Liver (tissue), 9 donors: ENCODE measurements around the gene TMEM43. TPM values are rescaled to one million over a fixed set of nuclear protein-coding genes. Genes with fewer than 3 reads are reported as not detected.

Source experiments
- DNase-seq: peaks from one replicate; pipeline ENCODE4 v3.0.0-alpha.2; 2017; ENCODE audit warnings: low spot score
- H3K27ac ChIP-seq, 2 donors: one replicate each; pipeline ENCODE4 v1.7.0; 2013; ENCODE audit warnings: inconsistent platforms in 2 of 2, low read length in 2 of 2, control low read depth in 1 of 2, low read depth in 1 of 2, mild to moderate bottlenecking in 1 of 2
- H3K27me3 ChIP-seq, 4 donors: one replicate each; pipeline versions ENCODE4 v1.6.1 to v1.7.0; 2013; ENCODE audit warnings: low read length in 3 of 4, inconsistent platforms in 1 of 4, mild to moderate bottlenecking in 1 of 4, moderate library complexity in 1 of 4; ENCODE audit not compliant: control insufficient read depth in 4 of 4, insufficient read depth in 4 of 4
- H3K36me3 ChIP-seq, 4 donors: one replicate each; pipeline versions ENCODE4 v1.6.1 to v1.7.0; 2013; ENCODE audit warnings: low read length in 3 of 4, mild to moderate bottlenecking in 3 of 4, low read depth in 1 of 4, moderate library complexity in 1 of 4; ENCODE audit not compliant: control insufficient read depth in 4 of 4, insufficient read depth in 3 of 4
- H3K4me1 ChIP-seq, 4 donors: one replicate each; pipeline versions ENCODE4 v1.6.1 to v1.7.0; 2013; ENCODE audit warnings: low read length in 3 of 4, mild to moderate bottlenecking in 3 of 4, moderate library complexity in 1 of 4; ENCODE audit not compliant: control insufficient read depth in 4 of 4, insufficient read depth in 4 of 4
- H3K4me3 ChIP-seq, 3 donors: one replicate each; pipeline versions ENCODE4 v1.6.1 to v1.7.0; 2013; ENCODE audit warnings: low read length in 3 of 3, control low read depth in 1 of 3, low read depth in 1 of 3, mild to moderate bottlenecking in 1 of 3
- H3K9ac ChIP-seq, 2 donors: one replicate each; pipeline ENCODE4 v1.7.0; 2013; ENCODE audit warnings: low read length in 2 of 2, mild to moderate bottlenecking in 2 of 2, moderate library complexity in 2 of 2, control low read depth in 1 of 2, low read depth in 1 of 2
- H3K9me3 ChIP-seq, 4 donors: one replicate each; pipeline versions ENCODE4 v1.6.1 to v1.7.0; 2013; ENCODE audit warnings: low read length in 3 of 4; ENCODE audit not compliant: control insufficient read depth in 4 of 4
- ATF3 ChIP-seq: IDR thresholded peaks from 2 replicates; pipeline ENCODE4 v1.6.1; 2016; ENCODE audit warnings: antibody characterized with exemption
- EGR1 ChIP-seq, 2 donors: IDR thresholded peaks; 2 replicates each; pipeline ENCODE4 v1.6.1; 2016 to 2018; ENCODE audit warnings: antibody characterized with exemption in 2 of 2, low read depth in 2 of 2
- FOXA1 ChIP-seq: IDR thresholded peaks from 2 replicates; pipeline ENCODE4 v1.6.1; 2016; ENCODE audit warnings: antibody characterized with exemption
- FOXA2 ChIP-seq: IDR thresholded peaks from 2 replicates; pipeline ENCODE4 v1.6.1; 2016; ENCODE audit warnings: antibody characterized with exemption
- GABPA ChIP-seq, 2 donors: IDR thresholded peaks in 1 of 2; conservative IDR thresholded peaks in 1 of 2; 2 replicates each; pipeline ENCODE4 v1.6.1; 2016; ENCODE audit warnings: antibody characterized with exemption in 2 of 2, mild to moderate bottlenecking in 1 of 2, moderate library complexity in 1 of 2
- HNF4G ChIP-seq: IDR thresholded peaks from 2 replicates; pipeline ENCODE4 v1.6.1; 2016; ENCODE audit warnings: antibody characterized with exemption
- JUND ChIP-seq, 2 donors: IDR thresholded peaks; 2 replicates each; pipeline ENCODE4 v1.6.1; 2016; ENCODE audit warnings: antibody characterized with exemption in 2 of 2
- MAX ChIP-seq: IDR thresholded peaks from 2 replicates; pipeline ENCODE4 v1.6.1; 2016; ENCODE audit warnings: antibody characterized with exemption
- RAD21 ChIP-seq, 2 donors: IDR thresholded peaks; 2 replicates each; pipeline ENCODE4 v1.6.1; 2016; ENCODE audit warnings: antibody characterized with exemption in 2 of 2, mild to moderate bottlenecking in 2 of 2
- REST ChIP-seq: IDR thresholded peaks from 2 replicates; pipeline ENCODE4 v1.6.1; 2016; ENCODE audit warnings: antibody characterized with exemption, mild to moderate bottlenecking
- RXRA ChIP-seq, 2 donors: IDR thresholded peaks; 2 replicates each; pipeline ENCODE4 v1.6.1; 2017 to 2018; ENCODE audit warnings: antibody characterized with exemption in 2 of 2, mild to moderate bottlenecking in 1 of 2
- YY1 ChIP-seq: IDR thresholded peaks from 2 replicates; pipeline ENCODE4 v1.6.1; 2016; ENCODE audit warnings: antibody characterized with exemption, mild to moderate bottlenecking
- ZBTB33 ChIP-seq: IDR thresholded peaks from 2 replicates; pipeline ENCODE4 v1.6.1; 2016; ENCODE audit warnings: antibody characterized with exemption
- WGBS: extraction: QIAGEN DNeasy Blood & Tissue Kit; methylation state at CpG from one replicate; pipeline ENCODE4 v1.1.7; 2013; 5-methylcytosine and 5-hydroxymethylcytosine counted together
- polyA plus RNA-seq, 2 donors: library from polyadenylated mRNA; stranded (reverse) in 1 of 2; unstranded in 1 of 2; fragments of 200-250 nt in 1 of 2; fragments of >200 nt in 1 of 2; fragmentation: Nextera tagmentation in 1 of 2; extraction: Ambion mirVana in 1 of 2; gene quantifications; one replicate each; pipeline versions ENCODE4 v1.2.1 to v1.2.3, GENCODE V29; 2013 to 2015
- total RNA-seq, 2 donors: library from RNA; depleted of rRNA; stranded (reverse); fragments of >200 nt; gene quantifications; one replicate each; pipeline ENCODE4 v1.2.3, GENCODE V29; 2014
- donor health status: healthy.
- donor health status: healthy.
- donor health status: healthy.
- donor health status: healthy.
- donor health status: healthy.

TMEM43 gene
- total and polyA plus RNA-seq, 4 donors = 7.4 to 15.1 (median 13.5) TPM

- peaks cover 3 to 29% (median 18%) of the 10 kb centered on the region in 4 donors for H3K36me3 ChIP-seq
- H3K27me3 ChIP-seq = no peaks in the 10 kb centered on the region
- no peak overlapping the region for H3K4me3 ChIP-seq
- peaks cover 6 to 44% (median 37%) of the 10 kb centered on the region in 4 donors for H3K4me1 ChIP-seq
- H3K9me3 ChIP-seq = no peaks in the 10 kb centered on the region
- TF ChIP-seq GABPA (IDR thresholded peaks at IDR 0.05 in 1 of 2, conservative IDR thresholded peaks at IDR 0.05 in 1 of 2) = no peak
- no peak for TF ChIP-seq HNF4G
- no peak for TF ChIP-seq ATF3
- TF ChIP-seq REST = no peak
- TF ChIP-seq RAD21 (IDR thresholded peaks at IDR 0.05) = no peak
- WGBS = 95% methylated on average over 10 of the region's 10 CpGs
- DNase-seq = peak; percentile 29
- no peak overlapping the region for H3K27ac ChIP-seq
- H3K9ac ChIP-seq = no peak overlapping the region
Observed at GRCh38 chr3:14146381-14147065, 21.7 kb downstream of the TMEM43 start.

- Histone ChIP-seq H3K36me3 (peaks cover 3 to 33% (median 21%) of the 10 kb centered on the region in 4 donors), H3K27me3 (no peaks in the 10 kb centered on the region), H3K9me3 (no peaks in the 10 kb centered on the region), H3K9ac (no peak overlapping the region), H3K27ac (no peak overlapping the region), H3K4me1 (peaks cover 2 to 38% (median 32%) of the 10 kb centered on the region in 4 donors), H3K4me3 (no peak overlapping the region)
- DNase-seq = no peak
- TF ChIP-seq EGR1 (IDR thresholded peaks at IDR 0.05; ENCODE audit: low read depth in 2 of 2) = no peak
- no peak for TF ChIP-seq RAD21 (IDR thresholded peaks at IDR 0.05)
- TF ChIP-seq YY1 = no peak
- no peak for TF ChIP-seq FOXA1
- TF ChIP-seq MAX = no peak
- no peak for TF ChIP-seq RXRA (IDR thresholded peaks at IDR 0.05)
- TF ChIP-seq REST = no peak
- no peak for TF ChIP-seq ZBTB33
- TF ChIP-seq FOXA2 = no peak
- TF ChIP-seq ATF3 = no peak
- no peak for TF ChIP-seq JUND (IDR thresholded peaks at IDR 0.05)
- WGBS = 90% methylated on average over 5 of the region's 5 CpGs
Observed at GRCh38 chr3:14147066-14147435, 22.2 kb downstream of the TMEM43 start.
